ENCODE results near the gene ZNF587.
"Not testable (repeated sequence)": the region's sequence is repeated elsewhere in the genome, so short reads cannot be mapped to it uniquely, and the experiment has no call there.

Gene ZNF587

DNA sequence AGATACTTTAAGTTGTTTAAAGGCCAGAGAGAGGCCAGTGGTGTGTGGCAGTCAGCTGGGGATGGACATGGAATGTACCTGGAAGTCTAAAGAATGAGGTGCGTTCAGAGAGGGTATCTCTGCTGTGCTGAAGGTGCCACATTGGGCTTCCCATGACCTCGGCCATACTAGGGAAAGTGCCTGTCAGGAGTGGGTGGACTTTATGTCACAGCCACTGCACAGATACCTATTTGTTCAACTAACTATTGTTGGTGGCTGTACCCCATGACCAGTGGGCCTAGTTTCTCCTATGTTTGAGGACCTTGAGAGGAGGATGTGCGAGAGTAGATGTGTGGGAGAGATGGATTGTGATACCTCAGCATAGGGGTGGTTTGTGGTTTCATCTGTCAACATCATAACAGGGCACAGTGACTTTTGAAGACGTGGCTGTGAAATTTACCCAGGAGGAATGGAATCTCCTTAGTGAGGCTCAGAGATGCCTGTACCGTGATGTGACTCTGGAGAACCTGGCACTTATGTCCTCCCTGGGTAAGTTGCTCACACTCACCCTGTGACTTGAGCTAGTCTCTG is 11.0 kb upstream of the ZNF587 start:
- H3K4me3 ChIP-seq; H3K27me3 ChIP-seq (ENCODE audit: low read depth); H3K9me3 ChIP-seq; H3K4me1 ChIP-seq; in situ Hi-C loops (cut with MboI; ENCODE audit: low sequenced_read_pairs); DNase-seq (ENCODE audit: low spot score in 2 of 2): not testable (repeated sequence)
- peaks cover 15% of the 10 kb centered on the region for H3K36me3 ChIP-seq (replicated peaks)

DNA sequence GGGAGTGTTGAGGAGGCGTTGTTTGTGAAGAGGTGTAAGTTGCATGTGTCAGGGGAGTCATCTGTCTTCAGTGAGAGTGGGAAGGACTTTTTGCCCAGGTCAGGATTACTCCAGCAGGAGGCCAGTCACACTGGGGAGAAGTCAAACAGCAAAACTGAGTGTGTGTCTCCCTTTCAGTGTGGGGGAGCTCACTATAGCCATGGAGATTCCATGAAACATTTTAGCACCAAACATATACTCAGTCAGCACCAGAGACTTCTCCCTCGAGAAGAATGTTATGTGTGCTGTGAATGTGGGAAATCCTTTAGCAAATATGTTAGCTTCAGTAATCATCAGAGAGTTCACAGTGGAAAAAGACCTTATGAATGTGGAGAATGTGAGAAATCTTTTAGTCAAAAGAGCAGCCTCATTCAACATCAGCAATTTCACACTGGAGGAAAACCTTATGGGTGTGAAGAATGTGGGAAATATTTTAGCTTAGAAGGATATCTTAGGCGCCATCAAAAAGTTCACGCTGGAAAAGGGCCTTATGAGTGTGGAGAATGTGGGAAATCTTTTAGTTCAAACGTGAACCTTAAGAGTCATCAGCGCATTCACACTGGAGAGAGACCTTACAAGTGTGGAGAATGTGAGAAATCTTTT is 8.4 kb upstream of the ZNF587 start:
- Histone ChIP-seq H3K9me3 (no peaks in the 10 kb centered on the region), H3K4me1 (no peaks in the 10 kb centered on the region), H3K4me3 (no peak overlapping the region), H3K27me3 (ENCODE audit: low read depth) (no peaks in the 10 kb centered on the region), H3K36me3 (replicated peaks) (peaks cover 21% of the 10 kb centered on the region)
- no peak for DNase-seq (ENCODE audit: low spot score in 2 of 2)
- in situ Hi-C loops (cut with MboI; ENCODE audit: low sequenced_read_pairs) = no loop called here

DNA sequence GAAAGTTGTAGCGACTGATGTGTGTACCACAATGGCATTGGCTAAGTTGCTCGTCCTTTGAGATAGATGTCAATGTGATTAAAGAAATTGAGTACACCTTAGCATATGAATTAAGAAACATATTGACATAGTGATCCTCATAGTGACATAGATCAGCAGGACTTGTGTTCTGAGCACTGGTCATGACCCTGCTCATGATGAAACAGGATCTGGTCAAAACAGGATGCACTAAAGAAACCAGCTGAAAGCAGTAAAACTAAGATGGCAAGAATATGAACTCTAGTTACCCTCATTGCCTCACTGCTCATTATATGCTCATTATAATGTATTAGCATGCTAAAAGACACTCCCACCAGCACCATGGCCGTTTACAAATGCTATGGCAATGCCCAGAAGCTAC is 2.5 kb upstream of the ZNF587 start:
- in situ Hi-C loops (cut with MboI; ENCODE audit: low sequenced_read_pairs); H3K27me3 ChIP-seq (ENCODE audit: low read depth); H3K9me3 ChIP-seq; H3K4me1 ChIP-seq; DNase-seq (ENCODE audit: low spot score in 2 of 2); H3K4me3 ChIP-seq: not testable (repeated sequence)
- H3K36me3 ChIP-seq (replicated peaks) = peaks cover 17% of the 10 kb centered on the region

DNA sequence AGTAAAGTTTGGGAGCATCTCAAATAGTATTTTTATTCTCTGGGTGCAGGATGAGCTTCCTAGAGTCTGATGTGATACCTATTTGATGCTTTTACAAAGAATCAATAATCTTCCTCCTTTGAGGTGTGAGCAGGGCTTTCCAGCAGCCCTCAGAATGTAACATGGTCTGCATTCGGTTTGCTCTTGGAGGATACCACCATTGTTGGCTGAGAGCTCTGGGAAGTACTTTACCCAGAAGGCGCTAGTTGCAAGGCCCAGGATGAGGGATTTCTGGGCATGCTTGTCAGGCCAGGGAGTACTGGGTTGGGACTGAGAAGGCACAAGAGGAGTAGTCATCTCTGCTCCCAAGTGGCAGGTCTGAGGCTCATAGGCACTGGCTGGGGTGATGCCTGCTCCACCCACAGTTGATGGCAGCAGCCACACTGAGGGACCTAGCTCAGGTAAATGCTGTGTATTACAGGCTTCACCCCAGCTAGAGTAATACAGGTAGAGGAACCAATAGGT is 445 bp upstream of the ZNF587 start:
- DNase-seq (ENCODE audit: low spot score in 2 of 2); in situ Hi-C loops (cut with MboI; ENCODE audit: low sequenced_read_pairs); H3K4me1 ChIP-seq; H3K9me3 ChIP-seq; H3K27me3 ChIP-seq (ENCODE audit: low read depth): not testable (repeated sequence)
- Histone ChIP-seq H3K4me3 (peak overlapping the region; percentile 55), H3K36me3 (replicated peaks) (peaks cover 31% of the 10 kb centered on the region)

DNA sequence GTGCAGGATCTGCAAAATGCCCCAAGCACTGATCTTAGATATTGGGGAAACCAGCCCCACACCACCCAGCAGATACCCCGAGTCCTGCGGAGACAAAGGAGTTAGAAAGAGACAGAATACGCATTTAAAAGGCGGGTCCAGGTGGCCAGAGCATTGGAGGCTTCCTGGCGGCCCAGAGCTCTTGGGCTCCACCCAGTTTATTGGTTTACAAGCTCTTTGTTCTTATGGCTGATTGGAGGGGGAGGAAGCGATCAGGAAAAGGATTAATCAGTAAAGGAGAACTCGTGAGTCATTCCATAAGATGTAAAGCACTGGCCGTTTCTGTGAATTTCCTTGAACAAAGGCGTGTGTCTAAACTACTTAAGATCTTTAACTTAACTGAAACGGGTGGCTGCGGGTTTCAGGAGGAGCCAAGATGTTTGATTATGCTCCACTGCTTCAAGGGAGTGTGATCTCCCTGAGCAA is 926 bp downstream of the ZNF587 start:
- Histone ChIP-seq H3K27me3 (ENCODE audit: low read depth) (no peaks in the 10 kb centered on the region), H3K36me3 (replicated peaks) (peaks cover 29% of the 10 kb centered on the region), H3K4me3 (peak overlapping the region; percentile 55), H3K9me3 (no peaks in the 10 kb centered on the region), H3K4me1 (peaks cover 7% of the 10 kb centered on the region; the same call in 1 of the 2 replicates)
- DNase-seq (ENCODE audit: low spot score in 2 of 2) = peak; percentile 78 to 91
- in situ Hi-C loops (cut with MboI; ENCODE audit: low sequenced_read_pairs) = no loop called here

DNA sequence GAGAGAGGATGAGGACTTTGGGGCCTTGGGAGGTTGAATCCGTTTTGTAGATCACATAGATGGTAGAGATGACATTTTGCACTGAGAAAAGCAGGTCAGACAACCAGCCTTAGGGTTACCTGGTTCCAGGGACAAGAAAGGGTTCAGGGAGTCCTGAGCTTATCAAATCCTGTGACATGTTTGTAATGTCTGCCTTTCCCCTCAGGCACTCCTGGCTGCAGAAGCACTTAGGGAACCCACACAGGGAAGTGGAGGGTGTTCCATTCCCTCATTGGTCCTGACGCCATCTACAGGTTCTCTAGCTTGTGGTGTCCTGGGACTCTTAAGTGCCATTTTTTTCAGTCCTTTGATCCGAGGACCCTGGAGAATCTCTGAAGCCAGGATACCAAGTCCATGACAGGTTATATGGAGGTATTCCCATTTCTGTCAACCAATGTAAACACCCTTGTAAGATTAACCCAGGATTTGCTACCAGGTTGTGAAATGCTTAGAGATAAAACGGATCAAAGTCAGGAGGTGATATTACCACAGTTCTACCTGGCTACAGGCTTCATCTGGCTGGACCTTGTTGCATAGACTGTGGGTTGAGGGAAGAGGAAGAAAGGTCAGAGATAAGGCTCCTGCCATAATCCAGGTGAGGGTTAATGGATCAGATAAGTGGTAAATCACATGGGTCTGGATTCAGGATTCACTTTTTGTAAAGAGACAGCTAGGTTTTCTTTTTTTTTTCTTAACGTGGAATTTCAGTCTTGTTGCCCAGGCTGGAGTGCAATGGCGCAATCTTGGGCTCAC is 2.3 kb downstream of the ZNF587 start:
- H3K4me1 ChIP-seq; H3K4me3 ChIP-seq; DNase-seq (ENCODE audit: low spot score in 2 of 2); in situ Hi-C loops (cut with MboI; ENCODE audit: low sequenced_read_pairs); H3K27me3 ChIP-seq (ENCODE audit: low read depth); H3K9me3 ChIP-seq: not testable (repeated sequence)
- H3K36me3 ChIP-seq (replicated peaks) = peaks cover 42% of the 10 kb centered on the region

DNA sequence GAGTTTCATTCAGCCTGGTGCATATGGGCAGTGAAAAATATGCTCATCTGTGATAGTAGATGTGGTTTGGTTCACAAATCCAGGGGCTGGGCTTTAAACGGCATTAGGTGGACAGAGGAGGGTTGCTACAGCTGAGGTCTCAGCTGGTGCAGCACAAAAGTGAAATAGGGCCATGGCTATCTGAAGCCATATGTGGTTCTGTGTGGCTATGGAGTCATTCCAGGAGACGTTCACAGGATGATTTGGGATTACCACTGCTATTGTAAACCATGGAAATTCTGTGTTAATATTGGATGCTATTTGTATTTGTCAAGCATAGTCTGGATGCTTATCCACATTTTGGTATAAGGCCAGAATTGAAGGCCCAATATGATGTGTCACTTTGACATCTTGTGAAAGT is 4.5 kb downstream of the ZNF587 start:
- H3K9me3 ChIP-seq; in situ Hi-C loops (cut with MboI; ENCODE audit: low sequenced_read_pairs); H3K4me1 ChIP-seq; DNase-seq (ENCODE audit: low spot score in 2 of 2); H3K4me3 ChIP-seq; H3K27me3 ChIP-seq (ENCODE audit: low read depth): not testable (repeated sequence)
- peaks cover 53% of the 10 kb centered on the region for H3K36me3 ChIP-seq (replicated peaks)

DNA sequence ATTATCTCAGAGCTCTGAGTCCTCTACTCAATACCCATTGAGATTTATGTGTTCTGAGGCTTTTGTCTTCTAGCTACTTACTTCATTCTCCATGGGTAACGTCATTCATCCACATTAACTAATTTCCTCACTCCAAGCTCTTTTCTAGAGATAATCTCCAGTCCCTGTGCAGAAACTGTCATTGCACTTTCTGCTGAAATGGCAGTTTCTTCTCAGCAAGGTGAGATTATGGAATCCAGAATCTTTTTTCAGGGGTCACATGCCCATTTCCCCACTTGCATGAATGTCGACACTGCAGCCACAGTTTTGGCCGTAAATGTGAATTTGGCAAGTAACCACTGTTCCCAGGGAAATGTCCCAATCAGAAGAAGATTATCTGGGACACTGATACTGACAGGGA is 12.7 kb downstream of the ZNF587 start:
- H3K36me3 ChIP-seq (replicated peaks) = peaks cover 73% of the 10 kb centered on the region
- H3K27me3 ChIP-seq (ENCODE audit: low read depth); H3K4me1 ChIP-seq; in situ Hi-C loops (cut with MboI; ENCODE audit: low sequenced_read_pairs); H3K4me3 ChIP-seq; DNase-seq (ENCODE audit: low spot score in 2 of 2); H3K9me3 ChIP-seq: not testable (repeated sequence)

DNA sequence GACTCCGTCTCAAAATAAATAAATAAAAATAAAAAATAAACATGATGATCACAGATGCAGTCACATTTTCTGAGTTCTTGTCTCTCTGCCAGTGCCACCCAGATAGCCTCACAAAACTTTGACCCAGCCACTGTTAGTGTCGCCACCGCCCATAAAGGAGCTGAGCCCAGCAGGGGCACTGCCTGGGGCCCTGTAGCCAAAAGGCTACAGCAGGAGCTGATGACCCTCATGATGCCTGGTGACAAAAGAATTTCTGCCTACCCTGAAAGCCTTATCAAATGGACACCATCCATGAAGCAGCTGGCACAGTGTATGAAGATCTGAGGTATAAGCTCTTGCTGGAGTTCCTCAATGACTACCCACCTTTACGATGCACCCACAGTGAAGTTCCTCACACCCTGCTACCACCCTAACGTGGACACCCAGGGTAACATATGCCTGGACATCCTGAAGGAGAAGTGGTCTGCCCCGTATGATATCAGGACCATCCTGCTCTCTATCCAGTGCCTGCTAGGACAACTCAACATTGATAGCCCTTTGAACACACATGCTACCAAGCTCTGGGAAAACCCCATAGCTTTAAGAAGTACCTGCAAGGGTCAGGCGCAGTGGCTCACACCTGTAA is 18.3 kb downstream of the ZNF587 start:
- Histone ChIP-seq H3K4me1 (no peaks in the 10 kb centered on the region), H3K4me3 (no peak overlapping the region), H3K36me3 (replicated peaks) (peaks cover 43% of the 10 kb centered on the region), H3K27me3 (ENCODE audit: low read depth) (no peaks in the 10 kb centered on the region), H3K9me3 (peaks cover 27% of the 10 kb centered on the region)
- DNase-seq (ENCODE audit: low spot score in 2 of 2) = no peak
- in situ Hi-C loops (cut with MboI; ENCODE audit: low sequenced_read_pairs) = no loop called here

DNA sequence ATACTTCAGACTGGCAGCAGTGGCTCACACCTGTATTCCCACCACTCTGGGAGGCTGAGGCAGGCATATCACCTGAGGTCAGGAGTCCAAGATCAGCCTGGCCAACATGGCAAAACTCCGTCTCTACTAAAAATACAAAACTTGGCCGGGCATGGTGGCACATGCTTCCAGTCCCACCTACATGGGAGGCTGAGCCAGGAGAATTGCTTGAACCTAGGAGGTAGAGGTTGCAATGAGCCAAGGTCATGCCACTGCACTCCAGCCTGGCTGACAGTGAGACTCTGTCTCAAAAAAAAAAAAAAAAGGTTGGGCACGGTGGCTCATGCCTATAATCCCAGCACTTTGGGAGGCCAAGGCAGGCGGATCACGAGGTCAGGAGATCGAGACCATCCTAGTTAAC is 20.0 kb downstream of the ZNF587 start:
- H3K4me1 ChIP-seq; DNase-seq (ENCODE audit: low spot score in 2 of 2); H3K27me3 ChIP-seq (ENCODE audit: low read depth); in situ Hi-C loops (cut with MboI; ENCODE audit: low sequenced_read_pairs); H3K4me3 ChIP-seq: not testable (repeated sequence)
- H3K9me3 ChIP-seq = peaks cover 33% of the 10 kb centered on the region
- peaks cover 34% of the 10 kb centered on the region for H3K36me3 ChIP-seq (replicated peaks)

DNA sequence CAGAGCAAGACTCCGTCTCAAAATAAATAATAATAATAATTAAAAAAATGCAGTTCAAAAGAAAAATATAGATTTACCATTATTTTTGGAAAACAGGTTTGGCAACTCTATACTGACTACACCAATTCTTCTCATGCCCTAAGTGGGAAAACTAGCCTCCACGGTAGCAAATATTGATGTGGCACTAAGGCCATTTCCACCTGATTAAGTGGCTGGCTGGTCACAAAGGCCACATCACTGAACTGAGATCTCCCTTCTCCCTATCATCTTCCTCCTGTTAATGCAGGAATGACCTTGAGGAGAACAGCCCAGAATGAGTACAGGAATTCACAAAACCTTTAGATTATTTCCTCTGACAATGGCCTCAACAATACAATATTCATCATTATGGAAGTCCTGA is 20.6 kb downstream of the ZNF587 start:
- H3K9me3 ChIP-seq = peaks cover 33% of the 10 kb centered on the region
- H3K27me3 ChIP-seq (ENCODE audit: low read depth) = no peaks in the 10 kb centered on the region
- in situ Hi-C loops (cut with MboI; ENCODE audit: low sequenced_read_pairs) = no loop called here
- DNase-seq (ENCODE audit: low spot score in 2 of 2) = no peak
- no peak overlapping the region for H3K4me3 ChIP-seq
- H3K4me1 ChIP-seq = no peaks in the 10 kb centered on the region
- peaks cover 29% of the 10 kb centered on the region for H3K36me3 ChIP-seq (replicated peaks)

DNA sequence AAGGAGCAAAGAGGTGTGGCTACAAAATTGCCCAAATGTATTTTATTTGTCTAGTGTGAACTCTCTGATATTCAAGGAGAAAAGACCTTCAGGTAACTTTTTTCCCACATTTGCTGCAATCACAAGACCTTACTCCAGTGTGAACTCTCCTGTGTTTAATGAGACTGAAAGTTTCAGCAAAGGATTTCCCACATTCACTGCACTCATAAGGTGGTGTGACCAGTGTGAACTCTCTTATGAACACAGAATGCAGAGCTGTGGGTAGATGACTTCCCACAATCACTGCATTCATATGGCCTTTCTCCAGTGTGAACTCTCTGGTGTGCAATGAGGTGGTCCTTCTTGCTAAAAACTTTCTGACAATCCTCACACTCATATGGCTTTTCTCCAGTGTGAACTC is 22.8 kb downstream of the ZNF587 start:
- DNase-seq (ENCODE audit: low spot score in 2 of 2) = no peak
- no peak overlapping the region for H3K4me3 ChIP-seq
- no peaks in the 10 kb centered on the region for H3K4me1 ChIP-seq
- H3K27me3 ChIP-seq (ENCODE audit: low read depth) = no peaks in the 10 kb centered on the region
- peaks cover 10% of the 10 kb centered on the region for H3K36me3 ChIP-seq (replicated peaks)
- in situ Hi-C loops (cut with MboI; ENCODE audit: low sequenced_read_pairs) = no loop called here
- peaks cover 35% of the 10 kb centered on the region for H3K9me3 ChIP-seq

DNA sequence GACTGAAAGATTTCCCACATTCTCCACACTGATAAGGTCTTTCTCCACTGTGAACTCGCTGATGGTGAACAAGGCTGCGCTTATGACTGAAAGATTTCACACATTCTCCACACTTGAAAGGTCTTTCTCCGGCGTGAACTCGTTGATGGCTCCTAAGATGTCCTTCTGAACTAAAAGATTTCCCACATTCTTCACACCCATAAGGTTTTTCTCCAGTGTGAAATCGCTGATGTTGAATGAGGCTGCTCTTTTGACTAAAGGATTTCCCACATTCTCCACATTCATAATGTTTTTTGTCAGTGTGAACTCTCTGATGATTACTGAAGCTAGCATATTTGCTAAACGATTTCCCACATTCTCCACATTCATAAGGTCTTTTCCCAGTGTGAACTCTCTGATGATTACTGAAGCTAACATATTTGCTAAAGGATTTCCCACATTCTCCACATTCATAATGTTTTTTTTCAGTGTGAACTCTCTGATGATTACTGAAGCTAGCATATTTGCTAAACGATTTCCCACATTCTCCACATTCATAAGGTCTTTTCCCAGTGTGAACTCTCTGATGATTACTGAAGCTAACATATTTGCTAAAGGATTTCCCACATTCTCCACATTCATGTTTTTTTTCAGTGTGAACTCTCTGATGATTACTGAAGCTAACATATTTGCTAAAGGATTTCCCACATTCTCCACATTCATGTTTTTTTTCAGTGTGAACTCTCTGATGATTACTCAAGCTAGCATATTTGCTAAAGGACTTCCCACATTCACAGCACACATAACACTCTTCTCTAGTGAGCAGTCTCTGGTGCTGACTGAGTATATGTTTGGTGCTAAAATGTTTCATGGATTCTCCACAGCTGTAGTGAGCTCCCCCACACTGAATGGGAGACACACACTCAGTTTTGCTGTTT is 24.5 kb downstream of the ZNF587 start:
- H3K36me3 ChIP-seq (replicated peaks); H3K4me3 ChIP-seq; DNase-seq (ENCODE audit: low spot score in 2 of 2); in situ Hi-C loops (cut with MboI; ENCODE audit: low sequenced_read_pairs); H3K4me1 ChIP-seq; H3K27me3 ChIP-seq (ENCODE audit: low read depth): not testable (repeated sequence)
- H3K9me3 ChIP-seq = peaks cover 27% of the 10 kb centered on the region
